ENCODE results near the gene SGK1.
"Not testable (repeated sequence)": the region's sequence is repeated elsewhere in the genome, so short reads cannot be mapped to it uniquely, and the experiment has no call there.

Gene SGK1

DNA sequence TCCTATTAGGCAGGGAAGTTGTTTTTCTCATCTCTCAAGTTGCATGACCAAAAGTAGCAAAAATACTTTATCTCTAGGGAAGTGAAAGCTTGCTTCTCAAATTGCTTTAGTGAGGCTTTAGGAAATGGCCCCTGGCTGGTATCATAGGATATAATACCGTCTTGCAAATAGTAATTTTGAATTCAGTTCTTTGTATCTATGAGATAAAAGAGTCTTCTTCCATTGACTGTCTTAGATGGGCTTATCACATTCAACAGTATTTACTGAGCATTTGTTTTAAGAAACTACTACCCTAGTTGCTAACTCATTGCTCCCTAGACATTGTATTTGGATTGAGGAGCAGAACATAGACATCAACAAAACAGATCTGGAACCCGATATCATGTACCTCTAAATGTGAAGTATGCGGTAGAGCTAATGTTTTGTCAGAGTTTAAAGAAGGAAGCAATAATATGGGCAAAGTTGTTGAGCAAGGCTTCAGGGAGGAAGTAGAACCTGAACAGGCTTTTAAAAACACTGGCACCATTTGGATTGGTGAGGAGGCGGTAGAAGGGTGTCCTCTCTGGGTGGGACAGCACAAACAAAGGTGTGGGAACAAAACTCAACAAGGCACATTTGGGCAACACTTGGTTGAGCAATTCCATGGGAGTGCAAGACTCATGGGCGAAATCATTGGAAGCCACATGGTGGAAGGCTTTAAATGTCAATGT, 101.5 kb downstream of the SGK1 start:
- DNase-seq: no peak

DNA sequence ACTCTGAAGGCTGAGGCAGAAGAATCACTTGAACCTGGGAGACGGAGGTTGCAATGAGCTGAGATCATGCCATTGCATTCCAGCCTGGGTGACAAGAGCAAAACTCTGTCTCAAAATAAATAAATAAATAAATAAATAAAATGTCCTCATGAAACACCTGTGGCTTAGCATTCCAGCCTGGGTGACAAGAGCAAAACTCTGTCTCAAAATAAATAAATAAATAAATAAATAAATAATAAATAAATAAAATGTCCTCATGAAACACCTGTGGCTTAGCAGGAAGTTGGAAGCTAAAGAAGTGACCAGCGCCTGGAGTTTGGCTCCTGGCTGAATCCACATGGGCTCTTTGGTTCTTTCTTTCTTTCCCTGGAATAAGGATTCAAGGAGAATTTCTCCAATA, 104.5 kb downstream of the SGK1 start:
- not testable (repeated sequence) for DNase-seq

DNA sequence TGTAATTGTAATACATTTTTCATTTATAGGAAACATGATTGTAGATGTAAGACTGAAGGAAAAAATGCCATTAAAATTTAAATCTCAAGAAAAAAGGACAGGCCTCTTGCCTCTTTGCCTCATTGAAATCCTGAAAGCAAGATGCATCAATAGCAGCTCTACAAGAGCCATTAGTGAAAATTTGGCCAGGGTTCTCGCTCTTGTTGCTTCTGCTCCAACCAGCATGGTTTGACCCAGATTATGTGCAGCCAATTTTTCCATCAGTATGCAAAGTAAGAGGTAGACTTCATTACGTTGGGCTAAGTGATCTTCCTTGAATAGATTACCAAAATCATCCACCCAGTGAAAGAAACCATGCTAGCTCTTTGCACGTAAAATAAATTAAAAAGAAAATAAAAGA, 106.6 kb downstream of the SGK1 start:
- DNase-seq: no peak

DNA sequence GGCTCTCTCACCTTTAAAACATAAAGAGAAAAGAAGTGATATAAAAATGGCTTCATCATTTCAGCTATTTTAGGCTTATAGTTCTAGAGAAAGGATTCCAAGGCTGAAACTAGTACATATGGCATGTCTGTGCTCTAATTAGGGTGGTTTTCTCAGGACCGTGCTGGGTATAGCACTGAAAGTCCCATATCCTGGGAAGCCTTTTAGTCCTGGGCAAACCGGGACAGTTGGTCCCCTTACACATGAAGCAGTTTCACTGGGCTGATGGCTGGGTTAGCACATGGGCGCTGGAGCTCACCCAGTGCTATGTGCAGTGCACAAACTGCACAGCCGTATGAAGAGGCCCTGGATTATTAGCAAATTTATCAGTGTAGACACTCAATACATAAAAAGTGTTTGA, 110.5 kb downstream of the SGK1 start:
- no peak for DNase-seq

DNA sequence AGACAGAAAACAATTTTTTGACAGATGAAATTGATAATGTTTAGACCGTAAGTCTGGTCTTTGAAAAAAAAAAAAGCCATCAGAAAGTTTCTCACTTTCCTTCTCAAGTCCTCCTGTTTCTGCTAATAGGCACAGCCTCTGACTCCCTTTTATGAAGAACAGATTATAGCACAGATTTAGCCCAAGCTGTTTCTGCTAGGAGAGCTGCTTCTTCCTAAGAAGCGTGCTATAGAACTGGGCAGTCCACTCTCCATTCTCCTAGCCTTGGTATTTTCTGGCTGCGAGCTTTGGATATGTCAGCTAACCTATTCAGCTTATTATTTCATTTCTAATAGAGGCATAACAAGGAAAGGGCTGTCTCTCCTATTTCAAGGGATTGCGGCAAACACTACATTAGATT, 112.5 kb downstream of the SGK1 start:
- no peak for DNase-seq

DNA sequence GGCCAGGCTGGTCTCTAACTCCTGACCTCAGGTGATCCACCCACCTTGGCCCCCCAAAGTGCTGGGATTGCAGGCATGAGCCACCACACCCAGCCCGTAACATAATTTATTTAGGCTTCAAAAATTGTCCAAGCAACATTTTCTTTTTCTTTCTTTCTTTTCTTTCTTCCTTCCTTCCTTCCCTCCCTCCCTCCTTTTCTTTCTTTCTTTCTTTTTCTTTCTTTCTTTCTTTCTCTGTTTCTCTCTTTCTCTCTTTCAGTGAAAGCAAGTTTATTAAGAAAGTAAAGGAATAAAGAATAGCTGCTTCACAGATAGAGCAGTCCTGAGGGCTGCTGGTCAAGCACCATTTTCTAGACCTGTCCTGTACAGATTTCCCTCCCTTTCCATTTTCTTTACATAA, 113.2 kb downstream of the SGK1 start:
- DNase-seq: not testable (repeated sequence)

DNA sequence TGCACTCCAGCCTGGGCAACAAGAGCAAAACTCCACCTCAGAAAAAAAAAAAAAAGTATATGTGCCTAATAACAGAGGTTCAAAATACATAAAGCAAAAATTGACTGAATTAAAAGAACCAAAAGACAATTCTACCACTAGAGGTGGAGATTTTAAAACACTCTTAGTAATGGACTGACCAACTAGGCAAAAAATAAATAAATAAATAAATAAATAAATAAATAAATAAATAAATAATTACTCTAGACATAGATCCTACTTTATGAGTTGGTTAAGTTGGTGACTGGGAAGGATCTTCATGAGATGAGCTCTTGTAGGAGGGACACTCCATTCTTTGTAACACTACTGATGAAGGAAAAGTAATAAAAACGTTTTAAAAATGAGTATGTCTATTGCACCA, 113.9 kb downstream of the SGK1 start:
- no peak for DNase-seq

DNA sequence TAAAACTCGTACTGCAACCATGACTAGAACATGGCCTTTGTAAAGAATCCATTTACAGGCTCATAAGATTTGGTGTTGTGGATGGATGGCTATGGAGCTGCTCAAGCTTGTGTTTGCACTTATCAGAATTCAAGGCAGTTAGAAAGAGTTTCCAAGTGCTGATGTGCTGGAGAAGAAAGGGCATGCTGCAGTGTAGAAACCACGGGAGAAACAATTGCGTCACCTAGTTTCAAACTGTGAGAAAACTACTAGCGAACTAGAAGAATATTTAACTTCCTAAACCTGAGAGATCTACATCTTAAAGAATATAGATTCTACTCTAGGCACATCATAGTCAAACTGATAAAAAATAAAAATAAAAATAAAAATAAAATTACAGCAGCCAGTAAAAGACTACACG, 116.2 kb downstream of the SGK1 start:
- DNase-seq: no peak

DNA sequence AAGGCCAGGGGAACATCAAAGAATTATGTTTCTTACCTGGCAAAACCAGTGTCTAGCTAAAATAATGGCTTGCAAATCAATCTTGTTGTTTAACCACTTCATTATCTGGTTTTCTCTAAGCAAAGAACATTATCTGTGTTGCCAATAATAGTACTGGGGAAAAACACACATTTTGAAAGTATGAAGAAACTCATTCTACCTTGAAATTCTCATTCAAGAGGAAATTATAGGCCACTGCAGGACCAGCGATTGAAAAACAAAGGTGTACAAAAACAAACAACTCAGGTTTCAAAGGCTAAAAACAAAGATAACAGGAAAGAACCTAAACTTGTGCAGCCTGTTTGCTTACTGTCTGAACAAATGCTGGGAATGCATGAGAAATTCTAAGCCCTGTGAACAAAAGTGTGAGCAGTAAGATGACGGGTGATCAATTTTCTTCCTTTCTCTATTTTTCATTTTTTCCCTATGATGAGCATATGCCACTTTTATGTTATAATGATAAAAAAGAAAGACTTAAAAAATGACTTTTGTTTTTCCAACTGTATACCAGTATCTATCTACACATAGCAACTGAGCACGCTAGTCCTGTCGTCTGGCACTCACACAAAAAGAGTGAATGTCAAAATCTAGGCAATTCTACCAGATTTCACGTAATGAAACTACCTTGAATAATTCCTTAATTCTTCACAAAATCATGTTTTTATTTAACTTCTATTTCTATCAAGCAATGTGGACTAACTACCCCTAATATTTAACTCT, 117.9 kb downstream of the SGK1 start:
- no peak for DNase-seq

DNA sequence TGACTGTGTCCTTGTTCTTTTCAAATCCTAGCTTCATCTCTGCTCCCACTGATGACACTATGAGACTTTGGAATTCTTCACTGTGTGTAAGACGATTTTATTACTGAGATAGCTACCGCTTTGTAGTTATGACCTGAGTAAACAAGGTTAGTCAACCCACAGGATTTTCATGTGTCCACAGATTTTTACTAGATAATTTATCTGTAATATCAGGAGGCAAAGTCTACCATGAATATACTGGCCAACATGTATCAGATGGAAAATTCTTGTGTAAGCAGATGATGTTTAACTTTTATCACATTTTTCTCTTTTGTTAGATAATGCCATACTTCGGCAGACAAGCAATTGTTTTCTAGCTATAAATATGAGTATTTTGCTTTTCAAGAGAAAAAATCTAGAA, 119.8 kb downstream of the SGK1 start:
- no peak for DNase-seq

DNA sequence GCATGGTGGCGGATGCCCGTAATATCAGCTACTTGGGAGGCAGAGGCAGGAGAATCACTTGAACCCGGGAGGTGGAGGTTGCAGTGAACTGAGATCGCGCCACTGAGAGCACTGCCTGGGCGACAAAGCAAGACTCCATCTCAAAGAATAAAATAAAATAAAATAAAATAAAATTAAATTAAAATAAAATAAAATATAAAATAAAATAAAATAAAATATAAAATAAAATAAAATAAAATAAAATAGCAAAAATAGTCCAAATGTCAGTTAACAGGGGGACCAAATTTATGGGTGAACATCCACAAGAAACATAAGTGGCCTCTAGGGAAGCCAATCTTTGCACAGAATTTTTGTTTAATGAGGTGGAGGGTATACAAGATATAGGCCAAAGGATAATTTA, 120.2 kb downstream of the SGK1 start:
- not testable (repeated sequence) for DNase-seq

DNA sequence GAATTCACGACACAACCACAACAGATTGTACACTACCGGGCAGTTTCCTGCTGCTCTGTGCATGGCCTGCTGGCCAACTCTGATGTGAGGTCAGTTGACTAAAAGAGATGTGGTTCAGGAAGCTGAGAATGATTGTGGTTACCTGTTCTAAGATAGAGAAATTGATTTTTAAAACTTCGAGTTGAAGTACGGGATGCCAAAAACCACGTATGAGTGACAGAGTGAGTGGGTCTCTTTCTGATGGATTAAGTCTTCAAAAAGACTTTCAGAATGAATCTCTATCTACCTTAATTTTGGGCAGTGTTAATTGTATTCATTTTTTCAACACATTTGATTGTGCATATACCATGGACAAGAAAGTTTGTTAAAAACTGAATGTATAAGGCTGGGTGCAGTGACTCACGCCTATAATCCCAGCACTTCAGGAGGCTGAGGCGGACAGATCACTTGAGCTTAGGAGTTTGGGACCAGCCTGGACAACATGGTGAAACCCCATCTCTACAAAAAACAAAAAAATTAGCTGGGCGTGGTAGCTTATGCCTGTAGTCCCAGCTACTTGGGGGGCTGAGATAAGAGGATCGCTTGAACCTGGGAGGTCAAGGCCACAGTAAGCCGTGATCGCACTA, 121.2 kb downstream of the SGK1 start:
- no peak for DNase-seq

DNA sequence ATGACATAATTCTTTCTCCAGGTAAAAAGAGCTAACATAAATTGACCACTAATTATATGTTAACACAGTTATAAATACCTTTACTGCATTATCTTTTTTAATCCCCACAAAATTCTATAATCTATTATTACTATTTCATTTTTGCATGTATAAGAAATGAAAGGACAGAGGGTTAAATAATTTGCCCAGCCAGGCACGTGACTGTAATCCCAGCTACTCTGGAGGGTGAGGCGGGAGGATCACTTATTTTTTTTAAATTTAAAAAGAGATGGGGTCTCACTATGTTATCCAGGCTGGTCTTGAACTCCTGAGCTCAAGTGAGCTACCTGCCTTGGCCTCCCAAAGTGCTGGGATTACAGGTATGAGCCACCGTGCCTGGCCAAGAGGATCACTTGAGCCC, 121.9 kb downstream of the SGK1 start:
- no peak for DNase-seq

DNA sequence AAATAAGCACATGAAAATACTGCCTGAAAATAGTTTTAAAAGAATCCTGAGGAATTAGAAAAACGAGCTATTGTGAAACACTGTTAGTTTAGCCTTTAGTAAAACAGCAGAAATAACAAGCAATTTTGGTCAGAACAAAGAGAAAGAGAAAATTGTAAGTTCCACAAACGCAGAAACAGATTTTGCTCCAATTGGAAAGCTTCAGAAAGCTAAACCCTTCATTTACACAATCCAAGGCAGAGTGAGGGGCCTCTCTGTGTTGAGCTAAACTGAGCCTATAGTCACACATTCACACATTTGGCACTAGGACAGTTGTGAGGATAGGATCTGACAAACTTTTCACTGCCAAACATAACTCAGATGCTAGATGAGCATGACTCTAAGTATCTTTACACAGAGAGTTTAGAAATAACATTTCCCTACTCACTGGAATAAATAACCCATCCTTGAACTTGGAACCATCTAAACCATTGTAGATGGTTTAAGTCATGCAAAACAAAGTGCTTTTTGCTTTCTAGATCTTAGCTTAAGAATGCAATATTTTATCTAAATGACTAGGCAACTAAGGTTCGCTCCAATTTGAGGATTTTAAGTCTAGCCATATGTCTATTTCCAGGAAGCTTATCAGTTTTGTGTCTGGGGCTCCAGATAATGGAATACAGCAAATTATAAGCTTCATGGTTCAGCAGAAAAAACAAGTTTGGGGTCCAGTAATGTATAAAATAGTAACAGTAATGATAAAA, 122.6 kb downstream of the SGK1 start:
- DNase-seq: no peak

DNA sequence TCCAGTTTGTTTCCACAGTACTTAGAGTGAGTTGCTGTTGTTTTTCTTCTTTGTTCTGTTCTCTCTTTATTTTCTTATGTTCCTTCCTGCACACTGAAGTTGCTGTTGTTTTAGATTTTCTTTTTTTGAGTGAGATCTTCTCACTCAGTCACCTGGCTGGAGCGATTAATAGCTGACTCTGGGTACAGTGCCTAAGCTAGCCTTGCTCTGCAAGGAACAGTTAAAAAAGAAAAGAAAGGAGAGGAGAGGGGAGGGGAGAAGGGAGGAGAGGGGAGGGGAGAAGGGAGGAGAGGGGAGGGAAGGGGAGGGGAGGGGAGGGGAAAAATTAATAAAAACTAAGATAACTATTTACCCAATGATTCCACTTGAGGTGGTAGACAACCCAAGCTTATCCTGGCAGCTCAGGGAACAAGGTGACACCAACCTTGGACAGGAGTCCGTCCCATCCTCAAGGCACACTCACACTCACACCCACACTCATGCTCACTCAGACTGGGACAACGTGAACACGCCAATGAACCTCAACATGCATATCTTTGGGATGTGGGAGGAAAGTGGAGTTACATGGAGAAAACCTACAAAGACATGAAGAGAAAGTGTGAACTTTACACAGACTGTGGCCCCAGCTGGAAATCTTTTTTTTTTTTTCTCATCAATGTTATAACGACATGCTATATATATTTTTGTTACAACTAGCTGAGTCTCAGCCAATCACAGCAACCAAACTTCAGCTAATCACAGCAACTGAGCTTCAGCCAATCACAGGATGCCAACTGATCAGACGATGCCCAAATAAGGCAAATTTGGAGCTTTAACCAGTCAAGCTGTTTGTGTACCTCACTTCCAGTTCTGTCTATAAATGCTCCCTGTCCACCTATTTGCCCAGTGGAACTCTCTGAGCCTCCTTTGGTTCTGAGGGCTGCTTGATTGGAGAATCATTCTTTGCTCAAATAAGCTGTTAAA, 124.1 kb downstream of the SGK1 start:
- DNase-seq: no peak

DNA sequence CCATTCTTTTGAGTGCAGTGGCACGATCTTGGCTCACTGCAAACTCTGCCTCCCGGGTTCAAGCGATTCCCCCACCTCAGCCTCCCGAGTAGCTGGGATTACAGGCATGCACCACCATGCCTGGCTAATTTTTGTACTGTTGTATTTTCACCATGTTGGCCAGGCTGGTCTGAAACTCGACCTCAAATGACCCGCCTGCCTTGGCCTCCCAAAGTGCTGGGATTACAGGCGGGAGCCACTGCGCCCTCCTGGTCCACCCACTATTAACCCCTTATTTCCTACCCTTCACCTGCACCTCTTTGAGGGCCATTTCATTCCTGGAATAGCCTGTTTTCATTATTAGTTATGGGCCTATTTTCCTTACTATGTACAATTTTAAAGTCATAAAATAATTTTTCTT, 125.3 kb downstream of the SGK1 start:
- not testable (repeated sequence) for DNase-seq

DNA sequence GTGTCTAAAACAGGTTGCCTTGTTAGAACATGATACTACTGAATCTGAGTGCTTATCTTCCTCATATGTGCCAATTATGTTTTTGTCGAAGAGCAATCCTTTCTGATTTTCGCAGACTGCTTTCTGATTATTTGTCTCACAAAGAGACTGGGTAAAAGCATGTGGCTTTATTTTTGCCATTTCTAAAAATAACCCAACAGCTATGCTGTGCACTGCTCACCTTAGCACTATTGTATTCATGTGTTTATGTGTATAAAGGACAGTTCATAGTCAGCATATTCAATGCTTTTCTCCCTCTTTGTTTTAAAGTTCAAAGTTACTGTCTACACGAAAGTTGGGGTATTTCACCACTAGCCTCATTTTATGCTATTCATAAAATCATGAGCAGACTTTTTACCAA, 127.0 kb downstream of the SGK1 start:
- DNase-seq: no peak

DNA sequence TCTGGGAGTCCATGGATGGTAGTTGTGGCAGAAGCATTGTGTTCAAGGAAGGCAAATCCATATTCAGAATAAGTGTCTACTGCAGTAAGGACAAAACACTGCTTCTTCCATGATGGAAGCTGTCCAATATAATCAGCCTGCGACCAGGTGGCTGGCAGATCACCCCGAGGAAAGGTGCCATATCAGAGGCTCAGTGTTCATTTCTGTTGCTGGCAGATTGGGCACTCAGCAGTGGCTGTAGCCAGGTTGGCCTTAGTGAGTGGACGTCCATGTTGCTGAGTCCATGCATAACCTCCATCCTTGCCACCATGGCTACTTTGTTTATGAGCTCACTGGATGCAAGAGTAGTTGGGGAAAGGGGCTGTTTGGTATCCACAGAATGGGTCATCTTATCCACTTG, 130.2 kb downstream of the SGK1 start:
- no peak for DNase-seq

DNA sequence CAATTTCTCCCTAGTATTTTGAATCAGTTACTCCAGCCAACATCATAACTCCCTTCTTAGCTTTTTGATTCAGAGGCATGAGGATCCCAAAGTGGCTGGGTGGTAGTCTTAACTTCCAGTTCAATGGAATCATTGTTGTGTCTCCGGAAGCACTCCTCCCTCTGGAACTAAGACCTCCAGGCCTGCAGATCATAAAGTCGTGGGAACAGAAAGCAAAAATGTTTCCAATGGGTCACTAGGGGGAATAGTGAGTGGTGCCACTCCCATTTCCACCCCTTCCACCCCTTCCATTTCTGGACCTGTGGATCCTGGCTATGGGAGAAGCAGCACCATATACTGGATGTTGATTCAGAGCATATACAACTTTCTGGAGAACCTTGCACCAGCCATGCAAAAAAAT, 130.8 kb downstream of the SGK1 start:
- DNase-seq: no peak

DNA sequence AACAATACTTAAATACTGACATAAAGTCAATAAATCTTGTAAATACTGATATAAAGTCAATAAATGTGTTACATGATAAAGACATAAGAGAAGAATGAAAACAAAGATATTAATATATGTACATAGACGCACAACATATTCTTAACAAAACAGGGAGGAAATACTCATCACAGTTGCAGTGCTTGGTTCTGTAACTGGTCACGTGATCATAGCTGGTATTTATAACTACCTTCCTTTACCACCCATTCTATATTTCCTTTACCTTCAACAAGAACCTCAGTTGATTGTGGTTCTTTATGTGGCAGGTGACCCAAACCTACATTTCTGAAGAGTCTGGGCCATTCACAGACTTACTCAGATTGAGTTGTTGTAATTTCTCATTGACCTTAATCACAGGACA, 131.6 kb downstream of the SGK1 start:
- DNase-seq: no peak

DNA sequence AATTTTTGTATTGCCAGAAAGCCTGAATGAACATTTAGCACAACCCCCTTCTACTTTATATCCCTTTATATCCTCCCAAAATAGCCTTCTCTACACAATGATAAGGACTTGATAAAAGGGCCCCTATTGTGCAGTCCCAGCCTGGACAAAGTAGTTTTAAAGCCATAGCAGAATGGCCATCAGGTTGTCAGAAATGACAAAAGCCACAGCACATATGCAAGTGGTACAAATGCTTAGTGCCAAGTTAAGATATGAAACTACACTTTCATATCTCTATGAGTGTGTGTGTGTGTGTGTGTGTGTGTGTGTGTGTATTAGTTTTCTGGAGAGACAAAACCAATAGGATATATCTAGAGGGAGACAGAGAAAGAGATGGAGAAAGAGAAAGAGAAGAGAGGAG, 132.6 kb downstream of the SGK1 start:
- no peak for DNase-seq

DNA sequence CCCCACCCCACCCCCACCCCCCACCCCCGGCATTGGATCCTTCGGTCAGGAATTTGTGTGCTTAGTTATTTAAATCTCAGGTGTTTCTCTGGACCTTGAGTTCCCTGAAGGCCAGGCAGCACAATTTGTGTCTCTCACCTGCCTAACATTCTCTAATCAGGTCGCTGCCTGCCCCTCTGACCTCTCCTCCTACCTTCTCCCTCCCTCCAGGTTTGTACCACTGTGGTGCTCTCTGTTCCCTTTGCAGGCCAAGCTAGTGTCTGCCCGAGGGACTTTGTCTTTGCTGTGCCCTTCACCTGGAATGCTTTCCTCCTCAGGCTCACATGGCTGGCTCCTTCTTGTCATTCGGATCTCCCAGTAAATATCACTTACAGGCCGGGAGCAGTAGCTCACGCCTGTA, 134.1 kb downstream of the SGK1 start:
- no peak for DNase-seq
